ENCODE data around the gene PFDN1.
"Not testable (repeated sequence)": the region's sequence is repeated elsewhere in the genome, so short reads cannot be mapped to it uniquely, and the experiment has no call there.

PFDN1 gene

GRCh38 chr5:140207250-140207964, 95.5 kb downstream of the PFDN1 start:
- DNase-seq, result no peak

GRCh38 chr5:140205952-140206351, 96.9 kb downstream of the PFDN1 start:
- no peak for DNase-seq

GRCh38 chr5:140205216-140205615, 97.7 kb downstream of the PFDN1 start:
- no peak for DNase-seq

GRCh38 chr5:140202610-140203009, 100.3 kb downstream of the PFDN1 start:
- DNase-seq, result no peak

GRCh38 chr5:140202078-140202477, 100.8 kb downstream of the PFDN1 start:
- DNase-seq, result no peak

GRCh38 chr5:140198915-140199314, 104.0 kb downstream of the PFDN1 start:
- not testable (repeated sequence) for DNase-seq

GRCh38 chr5:140197023-140197422, 105.9 kb downstream of the PFDN1 start:
- no peak for DNase-seq

- no peak for DNase-seq
Observed at GRCh38 chr5:140196115-140196814, 106.6 kb downstream of the PFDN1 start.
